Dedifferentiated amniotic fluid mesenchymal stem cell (primary cell): ENCODE measurements around the gene BCL11A.

ENCODE experiments used
- DNase-seq: peaks from one replicate; pipeline ENCODE4 v3.0.0-alpha.2; 2016; ENCODE audit errors: extremely low spot score

Gene BCL11A

DNA sequence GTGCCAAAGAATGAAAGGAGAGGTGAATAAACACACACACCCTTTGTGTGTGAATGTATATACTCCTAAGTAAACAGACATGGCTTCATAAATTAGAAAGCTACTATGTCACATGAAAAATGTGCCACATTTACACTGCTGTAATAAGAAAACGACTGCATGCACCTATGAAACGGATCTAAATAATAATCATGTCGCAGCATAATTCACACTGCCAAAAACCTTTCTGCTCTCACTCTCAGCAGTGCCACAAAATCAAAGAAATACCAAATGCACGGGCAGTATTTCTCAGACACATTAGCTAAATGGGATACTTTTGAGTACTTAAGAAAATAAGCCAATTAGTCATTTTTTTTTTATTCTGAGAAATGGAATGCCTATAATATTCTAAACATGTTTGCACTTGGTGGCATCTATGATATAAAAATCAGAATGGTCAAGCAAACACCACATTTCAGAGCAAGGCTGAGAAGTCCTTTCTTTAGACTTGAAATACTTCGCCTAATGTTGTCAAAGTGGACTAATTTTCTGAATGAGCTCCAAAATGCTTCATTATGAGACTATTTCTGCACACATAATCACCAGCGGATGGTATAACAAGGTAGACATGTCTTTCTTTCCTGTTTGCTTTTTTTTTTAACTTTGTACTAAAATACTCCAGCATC lies 6.6 kb downstream of the BCL11A start:
- no peak for DNase-seq

DNA sequence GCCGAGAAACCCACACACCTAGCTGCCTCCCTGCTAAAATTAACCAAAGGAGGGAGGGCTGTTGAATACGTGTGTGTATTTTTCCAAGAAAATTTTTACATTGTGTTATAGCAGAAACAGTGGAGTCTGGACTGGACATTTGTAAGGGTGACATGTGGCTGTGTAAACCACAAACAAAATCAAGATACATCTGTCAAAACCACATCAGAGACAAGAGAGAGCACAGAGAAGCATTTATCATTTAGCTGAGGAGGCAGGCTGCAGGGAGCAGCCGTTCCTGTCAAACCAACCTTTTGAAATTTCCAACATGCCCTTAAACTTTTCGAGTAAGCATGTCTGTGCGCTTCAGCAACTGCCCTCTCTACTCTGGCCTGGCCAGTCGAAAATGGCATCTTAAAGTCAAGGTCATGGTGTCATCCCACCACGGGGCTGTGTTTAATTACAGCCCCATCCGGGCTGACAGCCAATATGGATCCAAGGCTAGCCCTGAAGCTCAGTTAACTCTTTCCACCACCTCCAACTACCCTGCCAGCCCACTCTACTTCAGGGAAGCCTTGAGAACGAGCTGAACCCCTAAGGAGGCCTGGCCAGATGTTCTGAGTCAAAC lies 8.4 kb downstream of the BCL11A start:
- no peak for DNase-seq

DNA sequence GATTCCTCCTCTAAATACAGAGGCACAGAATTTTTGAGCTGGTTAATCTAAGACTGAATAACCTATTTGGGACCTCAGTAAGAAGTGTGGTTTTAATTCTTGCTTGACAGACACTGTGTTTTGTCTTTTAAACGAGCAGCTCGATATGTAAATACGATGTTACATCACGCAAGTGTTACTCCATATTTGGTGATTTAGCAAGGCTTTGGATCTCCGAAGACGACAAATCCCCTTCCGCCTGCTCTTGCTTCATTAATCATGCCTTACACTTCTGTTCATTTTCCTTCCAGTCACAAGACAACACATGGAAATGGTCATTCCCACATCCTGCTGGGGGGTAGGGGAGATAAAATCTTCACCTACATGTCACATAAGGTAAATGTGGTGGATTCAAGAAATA lies 9.4 kb downstream of the BCL11A start:
- no peak for DNase-seq

DNA sequence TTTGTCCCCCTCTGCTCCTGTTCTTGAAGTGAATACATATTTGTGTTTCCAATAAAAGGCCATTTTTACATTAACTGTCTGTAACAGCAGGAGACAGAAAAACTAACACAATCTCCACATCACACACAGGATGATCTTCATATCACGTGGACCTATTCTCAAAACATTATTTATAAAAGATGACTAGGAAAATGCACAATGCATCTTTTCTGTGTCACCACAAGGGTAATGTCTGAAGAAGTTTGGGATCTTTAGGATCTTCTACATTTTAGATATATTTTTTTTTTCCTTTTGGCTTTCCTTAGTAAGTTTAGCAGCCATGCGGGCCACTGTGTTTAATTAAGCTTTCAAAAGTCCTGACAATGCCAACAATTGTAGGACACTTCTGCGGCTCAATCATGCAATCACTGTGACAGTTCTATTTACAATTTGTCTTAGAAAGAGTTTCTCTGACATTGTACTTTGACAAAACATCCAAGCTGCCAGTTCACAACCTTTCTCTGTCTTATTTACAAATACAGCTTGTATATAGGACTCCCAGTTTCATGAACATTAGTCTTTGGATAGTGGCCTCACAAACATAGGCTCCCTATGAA lies 12.3 kb downstream of the BCL11A start:
- DNase-seq: no peak

DNA sequence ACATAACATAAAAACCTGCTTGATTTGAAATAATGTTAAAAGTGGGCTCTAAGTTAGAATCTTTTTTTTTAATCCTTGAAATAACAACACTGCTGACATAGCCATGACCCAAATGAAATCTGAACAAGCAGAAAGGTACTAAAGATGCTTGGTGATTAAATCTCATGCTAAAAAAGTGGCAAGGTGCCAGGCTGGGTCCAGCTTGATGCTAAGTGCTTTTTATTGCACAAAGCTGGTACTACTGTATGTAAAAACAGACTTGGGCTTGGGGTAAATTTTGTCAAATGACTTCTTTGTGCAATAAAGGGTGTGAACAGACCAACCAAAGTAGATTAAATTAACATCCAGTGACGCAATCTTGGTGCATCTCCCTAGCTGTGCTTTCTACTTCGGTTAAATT lies 13.4 kb downstream of the BCL11A start:
- no peak for DNase-seq

DNA sequence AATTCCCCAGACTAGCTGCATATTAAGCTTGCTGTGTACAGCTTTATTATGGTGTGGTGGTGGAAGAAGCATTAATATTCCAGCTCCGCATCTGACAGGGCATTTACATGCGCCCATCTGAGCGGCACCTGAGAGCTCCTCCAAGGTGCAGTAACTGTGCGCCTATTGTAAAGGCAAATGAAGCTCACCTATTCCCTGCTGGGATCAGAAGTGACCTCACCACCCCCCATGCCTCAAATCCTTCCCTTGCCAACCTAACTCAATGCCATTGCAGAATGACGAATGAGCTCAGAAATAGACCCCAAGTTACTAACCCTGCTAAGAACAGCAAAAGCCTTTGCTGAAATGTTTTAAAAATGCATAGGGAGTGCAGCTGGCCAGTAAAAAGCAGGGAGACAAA lies 14.3 kb downstream of the BCL11A start:
- DNase-seq: no peak

DNA sequence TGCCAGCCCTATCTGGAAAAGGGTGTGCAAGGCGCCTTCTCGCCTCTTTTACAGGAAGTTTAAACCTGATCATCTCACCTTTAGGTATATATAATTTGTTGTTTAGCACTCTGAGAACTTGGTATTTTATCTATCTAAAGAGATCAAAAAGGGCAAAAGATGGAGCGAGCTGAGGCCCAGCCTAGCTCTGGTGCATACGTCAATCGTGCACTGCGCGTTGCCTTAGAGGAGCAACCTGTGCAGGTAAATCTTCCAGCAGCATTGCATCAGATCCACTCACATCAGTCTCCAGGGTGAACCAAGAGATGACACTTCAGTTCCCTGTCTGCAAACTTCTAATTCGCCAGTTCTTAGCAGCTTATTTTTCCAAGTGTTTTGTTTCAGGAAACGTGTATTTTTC lies 15.4 kb downstream of the BCL11A start:
- no peak for DNase-seq

DNA sequence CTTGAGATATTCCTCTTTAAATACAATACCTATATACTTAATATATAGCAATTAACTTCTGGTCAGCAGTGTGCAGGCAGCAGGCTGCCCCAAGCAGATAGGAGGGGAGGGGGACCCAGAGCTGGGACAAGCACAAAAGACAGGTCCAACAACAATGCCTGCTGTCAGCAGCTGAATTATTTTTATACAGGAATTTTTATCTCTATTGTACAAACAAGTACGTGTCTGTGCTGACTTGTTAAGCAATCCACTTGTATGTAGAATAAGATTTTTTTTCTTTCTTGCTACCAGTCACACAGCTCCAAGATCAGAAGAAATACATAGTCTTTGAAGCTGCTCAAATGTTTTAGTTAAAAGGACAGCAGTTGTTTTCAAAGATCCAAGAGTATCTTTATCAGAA lies 16.7 kb downstream of the BCL11A start:
- DNase-seq: no peak

DNA sequence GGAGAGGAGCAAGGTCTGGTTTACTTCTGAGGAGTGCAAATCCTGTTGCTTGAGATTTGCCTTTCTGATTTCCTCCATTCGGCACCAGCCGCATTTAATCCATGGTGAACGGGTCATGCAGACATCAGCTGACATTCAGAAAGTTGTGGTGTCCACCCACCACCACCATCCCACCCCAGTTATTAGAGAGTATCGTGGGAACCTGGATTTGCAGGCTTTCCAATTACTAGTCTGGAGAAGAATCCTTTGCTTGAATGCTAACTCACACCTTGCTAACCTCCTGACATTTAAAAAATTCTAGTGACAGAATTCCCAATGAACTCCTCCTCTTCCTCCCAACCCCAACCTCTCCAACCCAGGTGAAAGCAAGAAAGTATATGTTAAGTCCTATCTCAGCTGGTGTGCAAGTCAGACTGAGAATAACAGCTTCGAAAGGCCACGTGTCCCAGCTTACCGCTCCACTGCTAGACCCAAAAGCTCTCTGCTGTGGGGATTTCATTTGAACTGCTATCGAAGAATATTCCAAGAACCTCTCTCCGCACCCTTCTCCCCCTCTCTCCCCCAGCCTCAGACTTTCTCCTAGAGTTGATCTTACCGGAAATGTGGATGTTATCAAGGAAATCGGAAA lies 17.7 kb downstream of the BCL11A start:
- DNase-seq: no peak

DNA sequence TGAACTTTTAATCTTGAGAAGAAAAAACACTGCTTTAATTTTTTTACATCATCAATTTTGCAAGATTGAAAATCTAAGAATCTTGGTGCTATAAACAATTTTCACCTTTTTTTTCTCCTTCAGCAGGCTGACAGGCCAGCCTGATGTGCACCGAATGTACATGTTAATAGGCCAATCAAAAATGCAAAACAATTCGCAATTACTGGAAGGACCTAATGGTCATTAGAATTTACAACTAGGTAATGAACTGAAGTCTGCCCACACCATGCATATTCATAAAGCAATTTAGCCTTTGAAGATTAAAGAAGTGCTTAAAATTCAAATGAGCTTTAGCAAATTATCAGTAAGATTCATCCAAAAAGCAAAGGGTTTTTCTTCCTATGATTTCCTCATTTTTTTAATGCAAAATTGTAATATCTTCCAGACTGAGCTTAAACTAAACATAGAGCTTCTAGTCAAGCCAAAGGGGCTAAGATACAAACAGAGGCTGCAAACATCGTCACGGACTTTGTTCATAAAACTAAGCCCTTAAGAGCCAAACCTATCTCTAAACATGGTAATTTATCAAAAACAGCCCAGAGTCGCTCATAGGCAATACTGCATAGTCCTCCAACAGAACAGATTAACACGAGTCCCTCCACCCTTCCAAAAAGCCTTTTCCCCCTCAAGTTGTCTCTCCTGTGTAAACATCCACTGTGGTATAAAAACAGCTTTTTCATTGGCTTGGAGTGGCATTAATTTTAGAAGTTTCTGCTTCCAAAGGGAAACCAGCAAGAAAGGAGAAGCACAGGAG lies 18.4 kb downstream of the BCL11A start:
- no peak for DNase-seq

DNA sequence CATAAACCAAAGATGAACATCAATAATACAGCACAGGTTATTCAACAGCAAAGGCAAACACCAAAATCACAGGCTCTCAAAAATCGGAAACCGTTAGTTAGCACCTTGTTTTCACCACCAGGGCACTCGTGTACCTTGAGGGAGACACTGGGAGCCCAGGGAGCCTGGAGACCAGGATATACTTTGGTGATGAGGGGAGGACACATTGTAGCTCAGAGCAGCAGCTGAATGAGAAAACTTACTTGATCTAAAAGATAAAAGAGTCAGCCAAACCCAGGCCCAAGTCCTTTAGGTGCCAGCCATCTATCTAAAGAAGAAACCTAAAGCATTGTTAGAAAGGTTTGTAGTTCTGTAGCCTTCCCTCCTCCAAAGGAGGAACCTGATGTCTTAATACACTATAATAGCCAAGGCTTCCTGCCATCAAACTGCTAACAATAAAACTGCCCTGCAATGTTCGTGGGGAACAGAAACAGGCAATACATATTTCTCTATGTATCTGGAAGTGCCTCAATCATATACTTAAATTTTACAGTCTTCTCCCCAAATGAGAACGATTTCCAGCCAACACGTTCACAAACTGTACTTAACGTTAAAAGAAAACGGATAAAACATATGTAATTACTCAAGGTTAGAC lies 19.3 kb downstream of the BCL11A start:
- DNase-seq: no peak

DNA sequence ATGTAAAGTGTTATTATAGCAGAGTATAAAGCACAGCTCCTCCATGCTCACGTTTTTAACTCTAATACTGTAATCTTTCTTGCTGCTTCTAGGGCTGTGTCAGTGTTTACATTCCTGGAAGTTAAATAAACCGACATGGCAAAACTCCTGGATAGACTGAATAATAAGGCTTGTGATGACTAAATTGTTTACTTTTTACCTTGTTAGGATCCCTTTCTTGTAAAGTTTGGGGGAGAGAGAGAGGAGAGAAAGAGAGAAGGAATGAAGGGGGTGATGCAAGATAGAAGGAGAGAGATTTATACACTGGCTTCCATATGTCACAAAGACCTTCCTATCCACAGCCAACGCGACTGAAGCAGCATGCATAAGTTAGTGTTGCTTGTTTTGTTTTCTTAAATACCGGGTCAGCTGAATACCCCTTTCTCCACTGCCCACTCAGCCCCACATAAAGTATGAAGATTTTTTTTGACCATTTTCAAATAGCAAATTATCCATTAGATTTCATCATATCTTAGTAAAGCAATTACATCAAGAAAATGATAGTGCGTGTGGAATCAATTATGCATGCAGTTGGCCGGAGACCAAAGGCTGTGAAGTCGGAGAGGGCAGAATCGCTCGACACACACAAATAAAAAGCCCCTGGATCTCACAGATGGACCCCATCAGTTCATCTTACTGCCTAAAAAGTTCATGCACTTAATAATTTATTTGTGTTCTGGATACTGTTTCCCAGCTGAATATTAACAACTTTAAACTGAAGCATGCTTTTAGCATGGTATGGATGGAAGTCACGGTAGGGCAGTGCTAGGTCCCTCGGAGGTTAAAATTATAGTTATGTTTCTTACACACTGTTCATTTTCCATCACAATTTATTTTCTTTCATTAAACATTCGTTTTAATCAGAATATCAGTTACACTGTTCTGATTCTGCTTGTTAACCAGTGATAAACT lies 20.1 kb downstream of the BCL11A start:
- DNase-seq: peak; percentile 42

DNA sequence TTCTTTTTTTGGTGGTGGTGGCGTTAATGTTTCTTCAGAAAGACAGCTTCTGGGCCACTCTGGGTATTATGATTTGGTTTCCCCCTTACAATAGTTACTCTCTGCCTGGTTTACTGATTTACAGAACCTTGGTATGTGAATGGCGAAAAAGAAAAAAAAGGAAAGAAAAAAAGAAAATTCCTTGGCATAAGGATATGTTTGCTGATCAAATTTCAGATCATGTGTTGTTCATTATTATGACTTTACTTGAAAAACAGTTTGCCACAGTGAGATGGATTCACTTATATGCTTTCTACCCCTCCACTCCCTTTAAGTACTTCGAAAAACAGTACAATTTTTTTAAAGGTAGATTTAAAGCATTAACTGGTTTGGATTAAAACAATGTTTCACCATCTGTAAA lies 21.0 kb downstream of the BCL11A start:
- peak; percentile 80 for DNase-seq

DNA sequence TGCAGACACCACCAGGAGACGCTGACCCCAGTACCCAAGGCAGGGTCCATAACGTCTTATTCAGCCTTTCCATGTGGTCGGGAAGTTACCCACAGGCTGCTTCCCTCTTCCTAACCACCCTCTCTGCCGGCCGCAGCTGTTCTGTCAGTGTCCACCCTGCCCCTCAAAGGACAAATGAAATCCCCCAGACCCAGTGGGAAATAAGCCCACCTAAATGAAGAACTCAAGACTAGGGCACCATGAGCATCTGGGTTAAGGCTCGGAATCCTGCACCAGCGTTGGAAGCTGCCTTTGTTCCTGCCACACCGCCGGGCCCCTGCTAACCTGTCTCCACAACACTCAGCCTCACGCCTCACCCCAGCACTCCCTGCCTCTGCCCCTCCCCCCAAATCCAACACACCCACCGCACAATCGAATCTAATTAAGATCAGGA lies 21.7 kb downstream of the BCL11A start:
- no peak for DNase-seq

DNA sequence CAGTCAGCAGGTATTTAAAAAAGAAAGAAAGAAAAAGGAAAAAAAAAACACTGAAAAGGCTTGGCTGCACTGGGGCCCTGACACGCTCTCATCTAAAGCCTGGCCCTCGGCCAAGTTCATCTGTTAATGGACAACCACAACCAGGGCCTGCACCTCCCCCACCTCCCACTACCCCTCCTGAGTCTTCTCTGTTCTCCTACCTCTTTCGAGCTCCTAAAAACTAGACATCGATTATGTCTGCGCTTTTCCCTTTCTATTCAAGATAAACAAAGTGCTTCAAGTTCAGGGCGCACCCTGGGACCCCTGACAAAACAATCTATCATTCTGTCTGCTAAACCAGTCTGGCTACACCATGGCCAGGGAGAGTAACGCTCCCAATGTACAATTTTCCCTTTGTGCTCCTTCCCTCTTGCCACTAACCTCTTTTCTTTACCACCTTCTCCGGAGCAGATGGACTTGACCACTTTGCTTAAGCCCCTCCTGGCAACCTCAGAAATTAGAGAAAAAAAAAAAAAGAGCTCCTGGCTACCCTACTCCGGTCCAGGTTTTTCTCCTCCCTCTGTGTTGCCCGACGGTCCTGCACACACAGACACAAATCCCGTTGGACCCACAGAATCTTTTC lies 22.7 kb downstream of the BCL11A start:
- no peak for DNase-seq

DNA sequence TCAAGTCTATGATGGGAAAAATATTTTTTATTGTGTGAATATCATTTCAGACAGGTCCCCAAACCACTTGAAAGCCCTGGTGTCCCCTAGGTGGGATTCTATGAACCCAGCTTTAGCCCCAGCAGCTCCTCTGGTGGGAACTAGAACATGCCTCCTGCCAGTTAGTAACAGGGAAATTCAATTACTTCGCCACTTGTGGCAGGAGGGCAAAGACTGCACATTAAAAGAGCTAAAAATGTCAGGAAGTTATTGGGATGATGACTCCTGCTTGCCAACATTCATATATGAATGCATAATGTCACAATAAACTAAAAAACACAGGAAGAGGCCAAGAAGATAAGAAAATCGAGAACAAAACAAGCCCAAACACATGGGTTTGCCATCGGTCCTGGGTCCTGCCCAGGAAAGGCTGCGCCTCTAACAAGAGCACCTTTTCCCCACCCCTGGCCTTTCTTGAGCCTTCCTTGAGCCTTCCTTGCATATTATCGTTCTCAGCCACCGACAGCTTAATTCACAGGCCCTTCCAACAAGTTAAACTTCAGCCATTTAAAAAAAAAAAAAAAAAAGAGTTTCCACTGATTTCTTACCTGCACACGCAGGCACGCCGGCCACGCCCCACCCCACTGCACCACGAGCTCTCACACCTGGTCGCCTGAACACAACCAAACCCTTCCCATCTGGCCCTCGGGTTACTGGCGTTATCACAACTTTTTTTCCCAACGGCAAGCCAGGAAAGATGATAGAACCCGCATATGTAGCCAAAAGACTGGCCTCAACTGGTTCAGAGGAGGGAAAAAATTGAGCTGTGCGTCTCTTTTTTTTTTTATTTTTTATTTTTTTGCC lies 23.4 kb downstream of the BCL11A start:
- no peak for DNase-seq

DNA sequence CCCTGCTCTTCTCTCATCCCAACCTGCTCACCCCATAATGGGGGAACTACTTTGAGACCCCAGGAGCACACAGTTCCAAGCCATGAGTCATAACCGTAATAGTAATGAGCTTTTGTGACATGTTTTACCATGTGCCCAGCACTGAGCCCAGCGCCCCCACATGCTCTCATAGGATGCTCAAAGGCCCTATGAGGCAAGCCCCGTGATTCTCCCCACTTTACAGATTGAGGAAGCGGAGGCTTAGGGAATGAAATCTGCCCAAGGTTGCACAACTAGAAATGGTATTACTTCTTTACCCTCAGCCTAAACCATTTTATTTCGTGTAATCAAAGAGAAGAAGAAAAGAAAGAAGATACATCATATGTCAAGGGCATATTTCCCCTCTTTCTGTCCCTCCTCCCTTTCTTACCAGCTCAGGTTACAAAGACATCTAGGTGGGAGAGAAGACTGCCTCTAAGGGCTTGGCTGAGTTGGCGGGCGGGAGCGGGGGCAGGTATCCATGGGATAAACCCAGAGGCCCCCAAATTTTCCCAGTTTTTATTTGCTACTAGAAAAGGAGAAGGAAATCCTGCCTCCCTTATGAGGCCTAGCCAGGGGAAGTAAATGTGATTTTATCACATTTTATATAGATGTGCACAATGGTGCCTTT lies 24.2 kb downstream of the BCL11A start:
- DNase-seq: no peak

DNA sequence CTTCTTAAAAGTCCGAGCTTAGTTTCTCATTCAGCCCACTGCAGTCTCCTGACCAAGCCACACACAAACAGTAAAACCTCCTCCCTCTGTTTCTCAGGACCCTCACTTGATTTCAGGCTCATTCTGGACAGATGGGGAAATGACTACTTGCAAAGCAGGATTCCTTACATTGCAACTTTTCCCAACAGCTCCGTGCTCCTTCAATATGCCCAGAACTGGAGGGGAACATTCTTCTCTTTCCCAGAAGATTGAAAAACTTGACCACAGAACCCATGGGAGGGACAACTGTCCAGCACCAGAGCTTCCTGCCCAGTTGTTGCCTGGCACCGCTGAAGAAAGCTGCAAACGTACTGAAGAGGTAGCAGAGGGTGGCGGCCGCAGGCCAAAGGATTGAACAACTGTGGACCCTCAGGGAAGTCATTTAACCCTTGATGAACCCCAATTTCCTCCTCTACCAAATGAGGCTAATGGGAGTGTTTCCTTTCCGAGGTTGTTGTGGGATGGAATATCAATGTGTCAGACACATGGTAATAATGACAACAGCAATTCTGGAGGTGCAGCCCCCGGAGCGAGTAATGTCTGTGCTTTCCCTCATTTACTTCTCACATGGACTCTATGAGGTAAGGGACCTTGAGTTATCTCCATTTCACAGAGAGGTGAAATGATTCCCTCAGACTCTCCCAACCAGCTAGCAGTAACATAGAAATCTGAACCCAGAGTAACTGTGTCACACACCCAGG lies 25.0 kb downstream of the BCL11A start:
- DNase-seq: no peak
